IMR-90 (cell line): Measurements from ENCODE around the gene PCSK2. TPM values are rescaled to one million over a fixed set of nuclear protein-coding genes. Genes with fewer than 3 reads are reported as not detected.

Experiments
- ATAC-seq: fragments of 200-7000 bp; cut with Tn5 transposase; 2 replicates; pipeline ENCODE4 v1.9.1; 2020; ENCODE audit warnings: low read depth, mild to moderate bottlenecking, moderate library complexity
- BruUV-seq: library from RNA; stranded (reverse); fragments of 400-500 nt; replicated peaks from 2 replicates; lab custom pipeline; 2021; lab: Mats Ljungman, UMichigan
- CTCF ChIA-PET: fragments of 300-600 bp; formaldehyde crosslinking; extraction: SDS; loops from one replicate; lab custom pipeline; 2021; ENCODE audit warnings: antibody characterized with exemption; lab: Yijun Ruan, JAX
- POLR2A ChIA-PET: fragments of 300-600 bp; sonication (Branson Sonifier 250); formaldehyde crosslinking; loops from one replicate; lab custom pipeline; 2022; ENCODE audit warnings: antibody characterized with exemption; ENCODE audit not compliant: unreplicated experiment; lab: Charles Lee
- DNase-seq: peaks from one replicate; pipeline ENCODE4 v3.0.0; 2013
- H2AFZ ChIP-seq: replicated peaks from 2 replicates; pipeline ENCODE3; 2013; ENCODE audit warnings: low read length, mild to moderate bottlenecking; ENCODE audit not compliant: poor library complexity
- H2AK5ac ChIP-seq: 2 replicates; pipeline ENCODE4 v1.6.1; 2013; ENCODE audit warnings: low read depth, low read length, inconsistent platforms
- H2AK9ac ChIP-seq: replicated peaks from 2 replicates; pipeline ENCODE3; 2013; ENCODE audit warnings: mild to moderate bottlenecking, low read depth, low read length, moderate library complexity; ENCODE audit not compliant: poor library complexity
- H2BK120ac ChIP-seq: 2 replicates; pipeline ENCODE4 v1.6.1; 2013; ENCODE audit warnings: low read depth, low read length, inconsistent platforms
- H2BK15ac ChIP-seq: 3 replicates; pipeline ENCODE4 v1.6.1; 2013; ENCODE audit warnings: low read depth, low read length, inconsistent platforms
- H2BK20ac ChIP-seq: 2 replicates; pipeline ENCODE4 v1.6.1; 2013; ENCODE audit warnings: low read depth, mild to moderate bottlenecking, inconsistent platforms, low read length, moderate library complexity
- H2BK5ac ChIP-seq: 2 replicates; pipeline ENCODE4 v1.6.1; 2013; ENCODE audit warnings: mild to moderate bottlenecking, low read depth, low read length, inconsistent platforms; ENCODE audit not compliant: poor library complexity, severe bottlenecking
- H3K14ac ChIP-seq: replicated peaks from 2 replicates; pipeline ENCODE4 v1.6.1; 2013; ENCODE audit warnings: low read depth, low read length, inconsistent platforms
- H3K18ac ChIP-seq: 2 replicates; pipeline ENCODE4 v1.6.1; 2013; ENCODE audit warnings: low read depth, low read length, control low read depth
- H3K23ac ChIP-seq: 2 replicates; pipeline ENCODE4 v1.6.1; 2013; ENCODE audit warnings: low read depth, low read length, inconsistent platforms
- H3K27ac ChIP-seq: 2 replicates; pipeline ENCODE4 v1.5.1; 2013; ENCODE audit warnings: mild to moderate bottlenecking, control low read depth, low read length; ENCODE audit not compliant: insufficient read depth
- H3K27me3 ChIP-seq: 2 replicates; pipeline ENCODE4 v1.6.1; 2013; ENCODE audit warnings: low read length; ENCODE audit not compliant: control insufficient read depth, insufficient read depth
- H3K36me3 ChIP-seq: 2 replicates; pipeline ENCODE4 v1.6.1; 2013; ENCODE audit warnings: low read length, mixed read lengths; ENCODE audit not compliant: control insufficient read depth, insufficient read depth
- H3K4ac ChIP-seq: 2 replicates; pipeline ENCODE4 v1.6.1; 2013; ENCODE audit warnings: low read depth, low read length, inconsistent platforms
- H3K4me1 ChIP-seq: 2 replicates; pipeline ENCODE4 v1.6.1; 2013; ENCODE audit warnings: low read length, mixed read lengths; ENCODE audit not compliant: control insufficient read depth, insufficient read depth
- H3K4me2 ChIP-seq: 2 replicates; pipeline ENCODE4 v1.6.1; 2013; ENCODE audit warnings: low read depth, mild to moderate bottlenecking, control low read depth, low read length, moderate library complexity
- H3K4me3 ChIP-seq: 2 replicates; pipeline ENCODE4 v1.5.1; 2013; ENCODE audit warnings: low read depth, mild to moderate bottlenecking, control low read depth, low read length, moderate library complexity; ENCODE audit not compliant: insufficient read depth
- H3K56ac ChIP-seq: 2 replicates; pipeline ENCODE4 v1.6.1; 2013; ENCODE audit warnings: low read length, inconsistent platforms; ENCODE audit not compliant: insufficient read depth; ENCODE audit errors: extremely low read depth
- H3K79me1 ChIP-seq, 2 experiments: 2 replicates each; pipeline ENCODE4 v1.6.1; 2013; ENCODE audit warnings: low read length in 2 of 2, inconsistent platforms in 1 of 2, low read depth in 1 of 2
- H3K9ac ChIP-seq: 2 replicates; pipeline ENCODE4 v1.6.1; 2013; ENCODE audit warnings: low read depth, low read length, control low read depth
- H3K9me1 ChIP-seq: 2 replicates; pipeline ENCODE4 v1.6.1; 2013; ENCODE audit warnings: low read length, inconsistent platforms; ENCODE audit not compliant: insufficient read depth
- H3K9me3 ChIP-seq: 2 replicates; pipeline ENCODE4 v1.6.1; 2013; ENCODE audit warnings: low read length; ENCODE audit not compliant: control insufficient read depth, insufficient read depth
- H4K20me1 ChIP-seq: 2 replicates; pipeline ENCODE4 v1.6.1; 2013; ENCODE audit warnings: low read length, inconsistent platforms; ENCODE audit not compliant: insufficient read depth
- H4K5ac ChIP-seq: 2 replicates; pipeline ENCODE4 v1.6.1; 2013; ENCODE audit warnings: mild to moderate bottlenecking, low read depth, low read length, control low read depth
- H4K8ac ChIP-seq, 2 experiments: 2 replicates each; pipeline ENCODE4 v1.6.1; 2013; ENCODE audit warnings: low read depth in 2 of 2, low read length in 2 of 2, control low read depth in 1 of 2, inconsistent platforms in 1 of 2
- H4K91ac ChIP-seq: 2 replicates; pipeline ENCODE4 v1.6.1; 2013; ENCODE audit warnings: low read depth, low read length, inconsistent platforms; ENCODE audit not compliant: insufficient read depth
- BHLHE40 ChIP-seq: fragments of 150-350 bp; IDR thresholded peaks from 2 replicates; pipeline ENCODE4 v1.6.1; 2016; ENCODE audit warnings: mild to moderate bottlenecking, low read depth, low read length
- CEBPB ChIP-seq: IDR thresholded peaks from 2 replicates; pipeline ENCODE4 v1.6.1; 2012; ENCODE audit warnings: low read depth, low read length, improper control_type of control experiment
- FOS ChIP-seq: fragments of 150-350 bp; IDR thresholded peaks from 2 replicates; pipeline ENCODE4 v1.6.1; 2016; ENCODE audit warnings: low read depth, low read length
- MAZ ChIP-seq: IDR thresholded peaks from 2 replicates; pipeline ENCODE4 v1.6.1; 2012; ENCODE audit warnings: low read depth, mild to moderate bottlenecking, low read length, improper control_type of control experiment, moderate library complexity, borderline replicate concordance
- MXI1 ChIP-seq: IDR thresholded peaks from 2 replicates; pipeline ENCODE4 v1.6.1; 2012; ENCODE audit warnings: low read depth, mild to moderate bottlenecking, low read length, moderate library complexity, borderline replicate concordance
- POLR2A ChIP-seq: IDR thresholded peaks from 2 replicates; pipeline ENCODE4 v1.6.1; 2012; ENCODE audit warnings: mild to moderate bottlenecking, low read depth, low read length
- RFX5 ChIP-seq: IDR thresholded peaks from 2 replicates; pipeline ENCODE4 v1.8.0; 2012; ENCODE audit warnings: low read depth, mild to moderate bottlenecking, low read length, moderate library complexity
- SMC3 ChIP-seq: fragments of 150-350 bp; IDR thresholded peaks from 2 replicates; pipeline ENCODE4 v1.6.1; 2016; ENCODE audit warnings: low read depth, mild to moderate bottlenecking, antibody characterized with exemption, low read length, moderate library complexity
- WGBS, 2 experiments: methylation state at CpG; one replicate each; pipeline versions ENCODE4 v1.1.5 to v1.1.7; 2013; ENCODE audit warnings: missing lambda C conversion rate in 2 of 2; ENCODE audit not compliant: insufficient read length in 1 of 2; ENCODE audit errors: extremely low coverage in 2 of 2; 5-methylcytosine and 5-hydroxymethylcytosine counted together
- dilution Hi-C: fragments of 300-500 bp; cut with HindIII; formaldehyde crosslinking; loops from one replicate; pipeline ENCODE4 v1.14.3; 2018; ENCODE audit warnings: low sequenced_read_pairs; ENCODE audit not compliant: unreplicated experiment
- in situ Hi-C: fragments of 300-500 bp; cut with MboI; formaldehyde crosslinking; loops from 3 replicates; pipeline ENCODE4 v1.14.3; 2019; ENCODE audit warnings: low sequenced_read_pairs, inconsistent platforms, mixed read lengths
- intact Hi-C: fragments of 100-400 bp; cut with micrococcal nuclease; formaldehyde crosslinking; loops from 2 replicates; pipeline ENCODE4 v1.10.0; 2022
- polyA plus RNA-seq, 3 experiments: library from polyadenylated mRNA; depleted of rRNA; stranded (reverse); fragments of >200 nt; gene quantifications; 2 replicates each; pipeline ENCODE4 v1.2.3, GENCODE V29; 2012; ENCODE audit warnings: low replicate concordance in 1 of 3
- total RNA-seq: library from RNA; depleted of rRNA; stranded (reverse); fragments of >200 nt; gene quantifications from 2 replicates; pipeline ENCODE4 v1.2.3, GENCODE V29; 2012
- TF ChIP-seq, protein P1 (sequence below): conservative IDR thresholded peaks from 2 replicates; pipeline ENCODE4 v1.5.1; 2012; ENCODE audit warnings: mild to moderate bottlenecking, low read depth, low read length, improper control_type of control experiment

Gene PCSK2
- total and polyA plus RNA-seq, 2 of the 4 experiments (the other 2 are of a cell fraction), result not detected

DNA sequence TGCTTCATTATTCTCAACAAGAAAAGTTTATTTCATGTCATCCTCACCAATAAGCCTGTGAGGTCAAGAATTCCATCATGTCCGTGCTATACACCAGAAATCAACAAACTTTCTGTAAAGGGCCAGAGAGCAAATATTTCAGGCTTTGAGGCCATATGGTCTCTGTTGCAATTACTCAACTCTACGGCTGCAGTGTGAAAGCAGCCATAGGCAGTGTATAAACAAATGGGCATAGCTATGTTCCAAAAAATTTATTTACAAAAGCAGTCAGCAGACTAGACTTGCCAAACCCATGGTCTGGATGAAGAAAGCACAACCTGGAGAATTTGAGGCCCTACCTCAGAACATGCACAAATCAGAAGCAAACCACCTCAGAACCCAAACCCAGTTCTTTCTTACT is 118.5 kb downstream of the PCSK2 start:
- H4K20me1 ChIP-seq, result no peaks in the 10 kb centered on the region
- CTCF ChIA-PET, result no interaction called here
- BruUV-seq, result no TSS peak
- H3K36me3 ChIP-seq, result no peaks in the 10 kb centered on the region
- no peak overlapping the region for H3K56ac ChIP-seq
- no peaks in the 10 kb centered on the region; the same call in 1 of the 2 replicates for H3K27me3 ChIP-seq
- dilution Hi-C loops (no loop called here), in situ Hi-C loops (no loop called here), intact Hi-C loops (no loop called here)
- no peak overlapping the region for H3K9ac ChIP-seq
- no peak for DNase-seq
- no peaks in the 10 kb centered on the region for H3K9me1 ChIP-seq
- H3K23ac ChIP-seq, result no peak overlapping the region
- H2BK20ac ChIP-seq, result no peak overlapping the region
- H4K8ac ChIP-seq, result no peak overlapping the region
- H2AK5ac ChIP-seq, result no peak overlapping the region
- no peak overlapping the region for H3K18ac ChIP-seq
- H2AFZ ChIP-seq, result no peak overlapping the region
- peak overlapping the region; percentile 70; the same call in 1 of the 2 replicates for H3K27ac ChIP-seq
- H2BK120ac ChIP-seq, result no peak overlapping the region
- no peaks in the 10 kb centered on the region for H3K9me3 ChIP-seq
- ATAC-seq, result peak; percentile 72
- no peak overlapping the region for H2AK9ac ChIP-seq
- H4K5ac ChIP-seq, result no peak overlapping the region
- H3K4me2 ChIP-seq, result no peak overlapping the region; the same call in 1 of the 2 replicates
- POLR2A ChIA-PET, result no interaction called here
- TF ChIP-seq BHLHE40 (no peak), SMC3 (no peak), MXI1 (no peak), MAZ (no peak), FOS (no peak), POLR2A (no peak), RFX5 (no peak), CEBPB (no peak)
- TF ChIP-seq, protein P1, sequence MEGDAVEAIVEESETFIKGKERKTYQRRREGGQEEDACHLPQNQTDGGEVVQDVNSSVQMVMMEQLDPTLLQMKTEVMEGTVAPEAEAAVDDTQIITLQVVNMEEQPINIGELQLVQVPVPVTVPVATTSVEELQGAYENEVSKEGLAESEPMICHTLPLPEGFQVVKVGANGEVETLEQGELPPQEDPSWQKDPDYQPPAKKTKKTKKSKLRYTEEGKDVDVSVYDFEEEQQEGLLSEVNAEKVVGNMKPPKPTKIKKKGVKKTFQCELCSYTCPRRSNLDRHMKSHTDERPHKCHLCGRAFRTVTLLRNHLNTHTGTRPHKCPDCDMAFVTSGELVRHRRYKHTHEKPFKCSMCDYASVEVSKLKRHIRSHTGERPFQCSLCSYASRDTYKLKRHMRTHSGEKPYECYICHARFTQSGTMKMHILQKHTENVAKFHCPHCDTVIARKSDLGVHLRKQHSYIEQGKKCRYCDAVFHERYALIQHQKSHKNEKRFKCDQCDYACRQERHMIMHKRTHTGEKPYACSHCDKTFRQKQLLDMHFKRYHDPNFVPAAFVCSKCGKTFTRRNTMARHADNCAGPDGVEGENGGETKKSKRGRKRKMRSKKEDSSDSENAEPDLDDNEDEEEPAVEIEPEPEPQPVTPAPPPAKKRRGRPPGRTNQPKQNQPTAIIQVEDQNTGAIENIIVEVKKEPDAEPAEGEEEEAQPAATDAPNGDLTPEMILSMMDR, result no peak
- H3K4ac ChIP-seq, result no peak overlapping the region
- H3K4me3 ChIP-seq, result no peak overlapping the region
- no peak overlapping the region for H3K14ac ChIP-seq
- H4K91ac ChIP-seq, result no peak overlapping the region
- H3K4me1 ChIP-seq, result peaks cover 4% of the 10 kb centered on the region; the same call in 1 of the 2 replicates
- no peak overlapping the region for H2BK15ac ChIP-seq
- WGBS, 2 experiments, result no CpG with 5 or more reads among the region's 2 CpGs
- H3K79me1 ChIP-seq, result no peaks in the 10 kb centered on the region
- H2BK5ac ChIP-seq, result no peak overlapping the region
